Raji (cell line): ENCODE data around the gene FAM83G.

Experiments used
- POLR2A ChIP-seq: IDR thresholded peaks from 2 replicates; pipeline ENCODE4 v1.6.1; 2011; ENCODE audit warnings: low read depth, low read length, control low read depth; ENCODE audit not compliant: insufficient read depth

Gene FAM83G

GRCh38 chr17:18974407-18975149, 30.0 kb downstream of the FAM83G start:
- no peak for TF ChIP-seq POLR2A

- TF ChIP-seq POLR2A: no peak
Measured at GRCh38 chr17:18971801-18972200, 32.8 kb downstream of the FAM83G start.

- no peak for TF ChIP-seq POLR2A
Measured at GRCh38 chr17:18970582-18971480, 33.7 kb downstream of the FAM83G start.

GRCh38 chr17:18968945-18969887, 35.3 kb downstream of the FAM83G start:
- TF ChIP-seq POLR2A: no peak

GRCh38 chr17:18968345-18968744, 36.2 kb downstream of the FAM83G start:
- no peak for TF ChIP-seq POLR2A

GRCh38 chr17:18967916-18968315, 36.6 kb downstream of the FAM83G start:
- TF ChIP-seq POLR2A: no peak

- TF ChIP-seq POLR2A: no peak
Measured at GRCh38 chr17:18966831-18967624, 37.5 kb downstream of the FAM83G start.

- TF ChIP-seq POLR2A: no peak
Measured at GRCh38 chr17:18965530-18966236, 38.9 kb downstream of the FAM83G start.

- TF ChIP-seq POLR2A: no peak
Measured at GRCh38 chr17:18964550-18964949, 40.0 kb downstream of the FAM83G start.

- no peak for TF ChIP-seq POLR2A
Measured at GRCh38 chr17:18964018-18964351, 40.6 kb downstream of the FAM83G start.

GRCh38 chr17:18963126-18964017, 41.2 kb downstream of the FAM83G start:
- TF ChIP-seq POLR2A: no peak

- no peak for TF ChIP-seq POLR2A
Measured at GRCh38 chr17:18962494-18962815, 42.1 kb downstream of the FAM83G start.

- TF ChIP-seq POLR2A: no peak
Measured at GRCh38 chr17:18961634-18962493, 42.7 kb downstream of the FAM83G start.
